IMR-90 (cell line): ENCODE measurements around the gene C1orf167. TPM values are rescaled to one million over a fixed set of nuclear protein-coding genes. Genes with fewer than 3 reads are reported as not detected.

Experiments used
- ATAC-seq: fragments of 200-7000 bp; cut with Tn5 transposase; 2 replicates; pipeline ENCODE4 v1.9.1; 2020; ENCODE audit warnings: low read depth, mild to moderate bottlenecking, moderate library complexity
- BruUV-seq: library from RNA; stranded (reverse); fragments of 400-500 nt; replicated peaks from 2 replicates; lab custom pipeline; 2021; lab: Mats Ljungman, UMichigan
- CTCF ChIA-PET: fragments of 300-600 bp; formaldehyde crosslinking; extraction: SDS; loops from one replicate; lab custom pipeline; 2021; ENCODE audit warnings: antibody characterized with exemption; lab: Yijun Ruan, JAX
- POLR2A ChIA-PET: fragments of 300-600 bp; sonication (Branson Sonifier 250); formaldehyde crosslinking; loops from one replicate; lab custom pipeline; 2022; ENCODE audit warnings: antibody characterized with exemption; ENCODE audit not compliant: unreplicated experiment; lab: Charles Lee
- DNase-seq: peaks from one replicate; pipeline ENCODE4 v3.0.0; 2013
- H2AFZ ChIP-seq: replicated peaks from 2 replicates; pipeline ENCODE3; 2013; ENCODE audit warnings: low read length, mild to moderate bottlenecking; ENCODE audit not compliant: poor library complexity
- H2AK5ac ChIP-seq: 2 replicates; pipeline ENCODE4 v1.6.1; 2013; ENCODE audit warnings: low read depth, low read length, inconsistent platforms
- H2AK9ac ChIP-seq: replicated peaks from 2 replicates; pipeline ENCODE3; 2013; ENCODE audit warnings: mild to moderate bottlenecking, low read depth, low read length, moderate library complexity; ENCODE audit not compliant: poor library complexity
- H2BK120ac ChIP-seq: 2 replicates; pipeline ENCODE4 v1.6.1; 2013; ENCODE audit warnings: low read depth, low read length, inconsistent platforms
- H2BK15ac ChIP-seq: 3 replicates; pipeline ENCODE4 v1.6.1; 2013; ENCODE audit warnings: low read depth, low read length, inconsistent platforms
- H2BK20ac ChIP-seq: 2 replicates; pipeline ENCODE4 v1.6.1; 2013; ENCODE audit warnings: low read depth, mild to moderate bottlenecking, inconsistent platforms, low read length, moderate library complexity
- H2BK5ac ChIP-seq: 2 replicates; pipeline ENCODE4 v1.6.1; 2013; ENCODE audit warnings: mild to moderate bottlenecking, low read depth, low read length, inconsistent platforms; ENCODE audit not compliant: poor library complexity, severe bottlenecking
- H3K14ac ChIP-seq: replicated peaks from 2 replicates; pipeline ENCODE4 v1.6.1; 2013; ENCODE audit warnings: low read depth, low read length, inconsistent platforms
- H3K18ac ChIP-seq: 2 replicates; pipeline ENCODE4 v1.6.1; 2013; ENCODE audit warnings: low read depth, low read length, control low read depth
- H3K23ac ChIP-seq: 2 replicates; pipeline ENCODE4 v1.6.1; 2013; ENCODE audit warnings: low read depth, low read length, inconsistent platforms
- H3K27ac ChIP-seq: 2 replicates; pipeline ENCODE4 v1.5.1; 2013; ENCODE audit warnings: mild to moderate bottlenecking, control low read depth, low read length; ENCODE audit not compliant: insufficient read depth
- H3K27me3 ChIP-seq: 2 replicates; pipeline ENCODE4 v1.6.1; 2013; ENCODE audit warnings: low read length; ENCODE audit not compliant: control insufficient read depth, insufficient read depth
- H3K36me3 ChIP-seq: 2 replicates; pipeline ENCODE4 v1.6.1; 2013; ENCODE audit warnings: low read length, mixed read lengths; ENCODE audit not compliant: control insufficient read depth, insufficient read depth
- H3K4ac ChIP-seq: 2 replicates; pipeline ENCODE4 v1.6.1; 2013; ENCODE audit warnings: low read depth, low read length, inconsistent platforms
- H3K4me1 ChIP-seq: 2 replicates; pipeline ENCODE4 v1.6.1; 2013; ENCODE audit warnings: low read length, mixed read lengths; ENCODE audit not compliant: control insufficient read depth, insufficient read depth
- H3K4me2 ChIP-seq: 2 replicates; pipeline ENCODE4 v1.6.1; 2013; ENCODE audit warnings: low read depth, mild to moderate bottlenecking, control low read depth, low read length, moderate library complexity
- H3K4me3 ChIP-seq: 2 replicates; pipeline ENCODE4 v1.5.1; 2013; ENCODE audit warnings: low read depth, mild to moderate bottlenecking, control low read depth, low read length, moderate library complexity; ENCODE audit not compliant: insufficient read depth
- H3K56ac ChIP-seq: 2 replicates; pipeline ENCODE4 v1.6.1; 2013; ENCODE audit warnings: low read length, inconsistent platforms; ENCODE audit not compliant: insufficient read depth; ENCODE audit errors: extremely low read depth
- H3K79me1 ChIP-seq, 2 experiments: 2 replicates each; pipeline ENCODE4 v1.6.1; 2013; ENCODE audit warnings: low read length in 2 of 2, inconsistent platforms in 1 of 2, low read depth in 1 of 2
- H3K9ac ChIP-seq: 2 replicates; pipeline ENCODE4 v1.6.1; 2013; ENCODE audit warnings: low read depth, low read length, control low read depth
- H3K9me1 ChIP-seq: 2 replicates; pipeline ENCODE4 v1.6.1; 2013; ENCODE audit warnings: low read length, inconsistent platforms; ENCODE audit not compliant: insufficient read depth
- H3K9me3 ChIP-seq: 2 replicates; pipeline ENCODE4 v1.6.1; 2013; ENCODE audit warnings: low read length; ENCODE audit not compliant: control insufficient read depth, insufficient read depth
- H4K20me1 ChIP-seq: 2 replicates; pipeline ENCODE4 v1.6.1; 2013; ENCODE audit warnings: low read length, inconsistent platforms; ENCODE audit not compliant: insufficient read depth
- H4K5ac ChIP-seq: 2 replicates; pipeline ENCODE4 v1.6.1; 2013; ENCODE audit warnings: mild to moderate bottlenecking, low read depth, low read length, control low read depth
- H4K8ac ChIP-seq, 2 experiments: 2 replicates each; pipeline ENCODE4 v1.6.1; 2013; ENCODE audit warnings: low read depth in 2 of 2, low read length in 2 of 2, control low read depth in 1 of 2, inconsistent platforms in 1 of 2
- H4K91ac ChIP-seq: 2 replicates; pipeline ENCODE4 v1.6.1; 2013; ENCODE audit warnings: low read depth, low read length, inconsistent platforms; ENCODE audit not compliant: insufficient read depth
- BHLHE40 ChIP-seq: fragments of 150-350 bp; IDR thresholded peaks from 2 replicates; pipeline ENCODE4 v1.6.1; 2016; ENCODE audit warnings: mild to moderate bottlenecking, low read depth, low read length
- CEBPB ChIP-seq: IDR thresholded peaks from 2 replicates; pipeline ENCODE4 v1.6.1; 2012; ENCODE audit warnings: low read depth, low read length, improper control_type of control experiment
- CHD1 ChIP-seq: IDR thresholded peaks from 2 replicates; pipeline ENCODE4 v1.6.1; 2012; ENCODE audit warnings: low read depth, low read length, improper control_type of control experiment
- FOS ChIP-seq: fragments of 150-350 bp; IDR thresholded peaks from 2 replicates; pipeline ENCODE4 v1.6.1; 2016; ENCODE audit warnings: low read depth, low read length
- MAZ ChIP-seq: IDR thresholded peaks from 2 replicates; pipeline ENCODE4 v1.6.1; 2012; ENCODE audit warnings: low read depth, mild to moderate bottlenecking, low read length, improper control_type of control experiment, moderate library complexity, borderline replicate concordance
- MXI1 ChIP-seq: IDR thresholded peaks from 2 replicates; pipeline ENCODE4 v1.6.1; 2012; ENCODE audit warnings: low read depth, mild to moderate bottlenecking, low read length, moderate library complexity, borderline replicate concordance
- POLR2A ChIP-seq: IDR thresholded peaks from 2 replicates; pipeline ENCODE4 v1.6.1; 2012; ENCODE audit warnings: mild to moderate bottlenecking, low read depth, low read length
- RAD21 ChIP-seq: IDR thresholded peaks from 2 replicates; pipeline ENCODE4 v1.6.1; 2012; ENCODE audit warnings: low read length, improper control_type of control experiment
- RCOR1 ChIP-seq: IDR thresholded peaks from 2 replicates; pipeline ENCODE4 v1.6.1; 2012; ENCODE audit warnings: mild to moderate bottlenecking, low read length, improper control_type of control experiment; ENCODE audit not compliant: insufficient replicate concordance
- SMC3 ChIP-seq: fragments of 150-350 bp; IDR thresholded peaks from 2 replicates; pipeline ENCODE4 v1.6.1; 2016; ENCODE audit warnings: low read depth, mild to moderate bottlenecking, antibody characterized with exemption, low read length, moderate library complexity
- WGBS, 2 experiments: methylation state at CpG; one replicate each; pipeline versions ENCODE4 v1.1.5 to v1.1.7; 2013; ENCODE audit warnings: missing lambda C conversion rate in 2 of 2; ENCODE audit not compliant: insufficient read length in 1 of 2; ENCODE audit errors: extremely low coverage in 2 of 2; 5-methylcytosine and 5-hydroxymethylcytosine counted together
- dilution Hi-C: fragments of 300-500 bp; cut with HindIII; formaldehyde crosslinking; loops from one replicate; pipeline ENCODE4 v1.14.3; 2018; ENCODE audit warnings: low sequenced_read_pairs; ENCODE audit not compliant: unreplicated experiment
- in situ Hi-C: fragments of 300-500 bp; cut with MboI; formaldehyde crosslinking; loops from 3 replicates; pipeline ENCODE4 v1.14.3; 2019; ENCODE audit warnings: low sequenced_read_pairs, inconsistent platforms, mixed read lengths
- intact Hi-C: fragments of 100-400 bp; cut with micrococcal nuclease; formaldehyde crosslinking; loops from 2 replicates; pipeline ENCODE4 v1.10.0; 2022
- polyA plus RNA-seq, 3 experiments: library from polyadenylated mRNA; depleted of rRNA; stranded (reverse); fragments of >200 nt; gene quantifications; 2 replicates each; pipeline ENCODE4 v1.2.3, GENCODE V29; 2012; ENCODE audit warnings: low replicate concordance in 1 of 3
- total RNA-seq: library from RNA; depleted of rRNA; stranded (reverse); fragments of >200 nt; gene quantifications from 2 replicates; pipeline ENCODE4 v1.2.3, GENCODE V29; 2012
- TF ChIP-seq, protein P1 (sequence below): conservative IDR thresholded peaks from 2 replicates; pipeline ENCODE4 v1.5.1; 2012; ENCODE audit warnings: mild to moderate bottlenecking, low read depth, low read length, improper control_type of control experiment
- TF ChIP-seq, protein P2 (sequence below): fragments of 150-350 bp; IDR thresholded peaks from 2 replicates; pipeline ENCODE4 v1.6.1; 2017; ENCODE audit warnings: mild to moderate bottlenecking, antibody characterized with exemption, low read length, low read depth
- TF ChIP-seq, protein P3 (sequence below): fragments of 150-350 bp; IDR thresholded peaks from 2 replicates; pipeline ENCODE4 v1.6.1; 2016; ENCODE audit warnings: low read depth, mild to moderate bottlenecking, low read length, moderate library complexity, borderline replicate concordance

The C1orf167 gene
- total and polyA plus RNA-seq, 2 of the 4 experiments (the other 2 are of a cell fraction) = under 0.01 to 0.15 TPM

DNA sequence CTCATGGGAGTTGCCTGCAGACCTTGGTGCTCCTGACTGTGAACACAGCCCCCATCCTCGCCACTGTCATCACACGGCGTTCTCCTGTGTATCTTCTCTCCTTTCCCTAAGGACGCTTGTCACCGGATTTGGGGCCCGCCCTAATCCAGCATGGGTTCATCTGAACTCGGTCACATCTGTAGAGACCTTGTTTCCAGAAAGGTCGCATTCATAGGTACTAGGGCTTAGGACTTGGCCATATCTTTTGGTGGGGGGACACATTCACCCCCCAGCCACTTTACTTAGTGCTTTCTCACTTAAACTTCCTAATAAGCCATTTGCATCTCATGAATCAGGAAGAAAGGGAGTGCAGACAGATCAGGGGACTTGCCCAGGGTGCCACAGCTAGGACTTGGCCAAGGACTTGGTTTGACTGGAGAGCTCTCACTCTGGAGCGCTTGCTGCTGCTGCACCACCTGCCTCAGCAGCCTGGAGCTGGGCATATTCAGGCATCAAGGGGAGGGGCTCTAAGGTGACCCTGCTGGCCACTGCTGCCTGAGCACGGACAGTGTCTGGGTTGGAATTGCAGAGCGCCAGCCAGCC lies 75.9 kb downstream of the C1orf167 start:
- 90% methylated on average over 4 of the region's 11 CpGs; no CpG with 5 or more reads in 1 of the 2 experiments for WGBS, 2 experiments
- H3K79me1 ChIP-seq = peaks cover 0 to 4% of the 10 kb centered on the region in 2 experiments; a peak in 2 of 4 replicates
- DNase-seq = no peak
- no peak overlapping the region for H3K14ac ChIP-seq
- no peak overlapping the region for H3K4me3 ChIP-seq
- H2AFZ ChIP-seq = no peak overlapping the region
- no peak overlapping the region for H3K18ac ChIP-seq
- no peak overlapping the region for H3K4me2 ChIP-seq
- H3K4me1 ChIP-seq = peaks cover 2% of the 10 kb centered on the region; the same call in 1 of the 2 replicates
- H4K91ac ChIP-seq = no peak overlapping the region
- H2BK15ac ChIP-seq = no peak overlapping the region
- H3K56ac ChIP-seq = no peak overlapping the region
- peaks cover 15% of the 10 kb centered on the region; the same call in 1 of the 2 replicates for H4K20me1 ChIP-seq
- H2BK120ac ChIP-seq = no peak overlapping the region
- dilution Hi-C loops = no loop called here
- no peak; the same call in 1 of the 2 replicates for ATAC-seq
- H3K27ac ChIP-seq = no peak overlapping the region
- intact Hi-C loops = loop anchor here (1.0 kb wide), 2 partner anchors 56 to 69 kb away; no protein-coding TSS in a partner anchor
- TF ChIP-seq CHD1 (no peak), RCOR1 (no peak), SMC3 (no peak), RAD21 (no peak), MXI1 (no peak), MAZ (no peak), CEBPB (no peak), BHLHE40 (no peak), POLR2A (no peak), FOS (no peak)
- TF ChIP-seq, protein P1, sequence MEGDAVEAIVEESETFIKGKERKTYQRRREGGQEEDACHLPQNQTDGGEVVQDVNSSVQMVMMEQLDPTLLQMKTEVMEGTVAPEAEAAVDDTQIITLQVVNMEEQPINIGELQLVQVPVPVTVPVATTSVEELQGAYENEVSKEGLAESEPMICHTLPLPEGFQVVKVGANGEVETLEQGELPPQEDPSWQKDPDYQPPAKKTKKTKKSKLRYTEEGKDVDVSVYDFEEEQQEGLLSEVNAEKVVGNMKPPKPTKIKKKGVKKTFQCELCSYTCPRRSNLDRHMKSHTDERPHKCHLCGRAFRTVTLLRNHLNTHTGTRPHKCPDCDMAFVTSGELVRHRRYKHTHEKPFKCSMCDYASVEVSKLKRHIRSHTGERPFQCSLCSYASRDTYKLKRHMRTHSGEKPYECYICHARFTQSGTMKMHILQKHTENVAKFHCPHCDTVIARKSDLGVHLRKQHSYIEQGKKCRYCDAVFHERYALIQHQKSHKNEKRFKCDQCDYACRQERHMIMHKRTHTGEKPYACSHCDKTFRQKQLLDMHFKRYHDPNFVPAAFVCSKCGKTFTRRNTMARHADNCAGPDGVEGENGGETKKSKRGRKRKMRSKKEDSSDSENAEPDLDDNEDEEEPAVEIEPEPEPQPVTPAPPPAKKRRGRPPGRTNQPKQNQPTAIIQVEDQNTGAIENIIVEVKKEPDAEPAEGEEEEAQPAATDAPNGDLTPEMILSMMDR = no peak
- TF ChIP-seq, protein P2, sequence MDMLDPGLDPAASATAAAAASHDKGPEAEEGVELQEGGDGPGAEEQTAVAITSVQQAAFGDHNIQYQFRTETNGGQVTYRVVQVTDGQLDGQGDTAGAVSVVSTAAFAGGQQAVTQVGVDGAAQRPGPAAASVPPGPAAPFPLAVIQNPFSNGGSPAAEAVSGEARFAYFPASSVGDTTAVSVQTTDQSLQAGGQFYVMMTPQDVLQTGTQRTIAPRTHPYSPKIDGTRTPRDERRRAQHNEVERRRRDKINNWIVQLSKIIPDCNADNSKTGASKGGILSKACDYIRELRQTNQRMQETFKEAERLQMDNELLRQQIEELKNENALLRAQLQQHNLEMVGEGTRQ = no peak
- TF ChIP-seq, protein P3, sequence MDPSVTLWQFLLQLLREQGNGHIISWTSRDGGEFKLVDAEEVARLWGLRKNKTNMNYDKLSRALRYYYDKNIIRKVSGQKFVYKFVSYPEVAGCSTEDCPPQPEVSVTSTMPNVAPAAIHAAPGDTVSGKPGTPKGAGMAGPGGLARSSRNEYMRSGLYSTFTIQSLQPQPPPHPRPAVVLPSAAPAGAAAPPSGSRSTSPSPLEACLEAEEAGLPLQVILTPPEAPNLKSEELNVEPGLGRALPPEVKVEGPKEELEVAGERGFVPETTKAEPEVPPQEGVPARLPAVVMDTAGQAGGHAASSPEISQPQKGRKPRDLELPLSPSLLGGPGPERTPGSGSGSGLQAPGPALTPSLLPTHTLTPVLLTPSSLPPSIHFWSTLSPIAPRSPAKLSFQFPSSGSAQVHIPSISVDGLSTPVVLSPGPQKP = no peak
- H2BK5ac ChIP-seq = no peak overlapping the region
- H2AK5ac ChIP-seq = no peak overlapping the region
- no peak overlapping the region for H3K4ac ChIP-seq
- H2AK9ac ChIP-seq = no peak overlapping the region
- no peaks in the 10 kb centered on the region for H3K27me3 ChIP-seq
- CTCF ChIA-PET = interaction anchor here (0.5 to 1.2 kb wide), 8 partner anchors 9 to 93 kb away, joined by 3 to 11 read pairs (median 4); partner anchors contain the start of gene NPPA
- no peak overlapping the region for H4K5ac ChIP-seq
- H2BK20ac ChIP-seq = no peak overlapping the region
- H3K9ac ChIP-seq = no peak overlapping the region
- H3K9me3 ChIP-seq = no peaks in the 10 kb centered on the region
- POLR2A ChIA-PET = no interaction called here
- no TSS peak for BruUV-seq
- no peak overlapping the region for H3K23ac ChIP-seq
- in situ Hi-C loops = no loop called here
- peaks cover 3% of the 10 kb centered on the region; the same call in 1 of the 2 replicates for H3K9me1 ChIP-seq
- H3K36me3 ChIP-seq = peaks cover 84% of the 10 kb centered on the region
- H4K8ac ChIP-seq = no peak overlapping the region
